HPDE6-E6E7 (cell line): ENCODE data around the gene DIRAS3.
A peak's percentile ranks its signal among the peaks of the same experiment; 100 is the strongest.
"Not testable (repeated sequence)": the region's sequence is repeated elsewhere in the genome, so short reads cannot be mapped to it uniquely, and the experiment has no call there.

Experiments
- DNase-seq: peaks from one replicate; pipeline ENCODE4 v3.0.0; 2011; ENCODE audit warnings: missing footprints; ENCODE audit errors: extremely low spot score

Gene DIRAS3, protein sequence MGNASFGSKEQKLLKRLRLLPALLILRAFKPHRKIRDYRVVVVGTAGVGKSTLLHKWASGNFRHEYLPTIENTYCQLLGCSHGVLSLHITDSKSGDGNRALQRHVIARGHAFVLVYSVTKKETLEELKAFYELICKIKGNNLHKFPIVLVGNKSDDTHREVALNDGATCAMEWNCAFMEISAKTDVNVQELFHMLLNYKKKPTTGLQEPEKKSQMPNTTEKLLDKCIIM

GRCh38 chr1:68049941-68050878 lies at the start of gene DIRAS3:
TSS of gene DIRAS3 (minus strand) at chr1:68050627. CDS start at chr1:68047297, 3,330 bp downstream.
- DNase-seq, result no peak

DNA sequence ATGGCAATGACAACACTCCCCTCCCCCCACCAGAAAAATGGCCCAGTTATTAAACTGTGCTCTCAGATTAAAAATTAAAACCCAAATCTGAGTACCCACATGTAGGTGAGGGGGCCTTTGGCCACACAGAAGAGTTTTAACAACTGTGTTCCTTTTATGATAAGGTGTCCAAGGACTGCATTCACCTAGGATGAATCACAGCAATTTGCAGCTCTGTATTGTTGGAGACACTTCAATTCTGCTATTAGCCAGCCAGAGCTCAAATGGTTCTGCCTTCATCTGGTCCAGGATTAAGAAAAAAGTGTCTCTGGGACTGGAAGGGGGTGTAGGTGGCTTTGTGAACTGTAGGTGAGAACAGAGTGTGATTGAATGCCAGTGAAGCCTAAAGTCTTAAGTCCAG lies 43.3 kb upstream of the DIRAS3 start:
- no peak for DNase-seq

DNA sequence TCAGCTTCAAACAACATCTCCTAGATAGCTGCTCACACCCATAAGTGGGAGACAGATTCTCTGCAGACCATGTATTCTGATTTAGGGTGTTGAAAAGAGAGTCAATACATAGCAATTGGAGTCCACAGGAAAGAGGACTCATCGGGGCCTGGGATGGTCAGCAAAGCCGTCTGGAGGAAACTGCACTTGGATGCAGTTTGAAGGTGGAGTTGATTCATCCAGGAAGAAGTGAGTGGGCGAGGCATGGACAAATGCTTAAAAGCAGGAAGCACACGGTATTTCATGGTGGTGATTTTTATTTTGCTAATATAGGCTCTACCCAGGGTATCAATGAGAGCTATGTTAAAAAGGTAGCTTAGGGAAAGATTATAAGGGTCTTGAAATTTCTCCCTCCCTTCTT lies 36.8 kb upstream of the DIRAS3 start:
- peak; percentile 22 for DNase-seq

- no peak for DNase-seq
Observed at GRCh38 chr1:68085752-68086151, 35.3 kb upstream of the DIRAS3 start.

GRCh38 chr1:68083686-68084085 lies 33.3 kb upstream of the DIRAS3 start:
- DNase-seq, result no peak

DNA sequence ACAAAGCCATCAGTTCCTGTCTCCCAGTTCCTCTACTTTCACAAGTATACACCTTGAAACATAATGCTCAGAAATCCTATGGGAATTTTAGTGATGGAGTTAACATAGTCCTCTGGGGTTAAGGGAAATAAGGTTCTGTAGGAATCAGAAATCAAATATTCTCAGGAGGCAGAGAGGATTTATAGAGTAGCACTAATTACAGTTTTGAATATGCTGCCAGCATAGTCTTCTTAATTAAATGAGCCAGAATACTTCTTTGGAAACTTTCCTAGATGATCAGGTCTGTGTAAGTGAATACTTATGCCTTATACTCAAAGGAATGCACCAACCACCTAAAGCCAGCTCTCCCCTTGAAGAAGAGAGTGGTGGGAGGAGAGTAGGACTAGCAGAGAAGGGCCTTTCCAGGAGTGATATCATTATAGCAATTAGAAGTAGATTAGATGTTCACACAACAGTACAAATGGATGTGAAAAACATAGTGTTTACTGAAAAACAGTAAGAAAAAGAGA lies 31.4 kb upstream of the DIRAS3 start:
- no peak for DNase-seq

GRCh38 chr1:68078647-68079046 lies 28.2 kb upstream of the DIRAS3 start:
- no peak for DNase-seq

- no peak for DNase-seq
Observed at GRCh38 chr1:68074472-68074871, 24.0 kb upstream of the DIRAS3 start.

DNA sequence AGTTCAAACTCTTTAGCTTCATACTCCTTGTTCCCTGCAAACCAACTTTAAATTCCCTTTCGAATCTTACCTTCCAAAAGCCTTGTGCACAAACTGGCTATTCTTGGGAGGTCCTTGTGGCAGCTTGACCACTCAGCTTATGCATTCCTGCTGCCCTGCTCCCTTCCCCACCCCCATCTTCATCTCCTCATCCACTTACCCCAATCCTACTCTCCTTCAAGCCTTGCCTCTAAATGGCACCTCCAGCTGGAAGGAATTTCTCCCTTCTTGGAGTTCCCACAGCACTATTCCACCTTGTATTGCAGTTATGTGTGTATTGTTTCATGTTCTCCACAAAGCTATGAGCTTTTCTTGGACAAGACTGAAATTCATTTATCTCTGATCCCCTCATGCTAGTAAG lies 15.3 kb upstream of the DIRAS3 start:
- no peak for DNase-seq

DNA sequence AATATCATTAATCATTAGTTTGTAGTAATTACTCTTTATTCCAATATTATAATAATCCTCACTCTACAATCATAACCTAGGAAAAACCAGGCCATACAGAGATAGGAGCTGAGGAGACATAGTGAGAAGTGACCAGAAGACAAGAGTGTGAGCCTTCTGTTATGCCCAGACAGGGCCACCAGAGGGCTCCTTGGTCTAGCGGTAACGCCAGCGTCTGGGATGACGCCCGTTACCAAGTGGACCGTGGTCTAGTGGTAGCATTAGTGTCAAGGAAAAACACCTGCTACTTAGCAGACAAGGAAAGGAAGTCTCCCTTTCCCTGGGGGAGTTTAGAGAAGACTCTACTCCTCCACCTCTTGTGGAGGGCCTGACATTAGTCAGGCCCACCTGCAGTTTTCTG lies 7.6 kb upstream of the DIRAS3 start:
- DNase-seq, result not testable (repeated sequence)

- DNase-seq, result no peak
Observed at GRCh38 chr1:68057564-68057963, 7.1 kb upstream of the DIRAS3 start.

GRCh38 chr1:68057050-68057449 lies 6.6 kb upstream of the DIRAS3 start:
- no peak for DNase-seq

DNA sequence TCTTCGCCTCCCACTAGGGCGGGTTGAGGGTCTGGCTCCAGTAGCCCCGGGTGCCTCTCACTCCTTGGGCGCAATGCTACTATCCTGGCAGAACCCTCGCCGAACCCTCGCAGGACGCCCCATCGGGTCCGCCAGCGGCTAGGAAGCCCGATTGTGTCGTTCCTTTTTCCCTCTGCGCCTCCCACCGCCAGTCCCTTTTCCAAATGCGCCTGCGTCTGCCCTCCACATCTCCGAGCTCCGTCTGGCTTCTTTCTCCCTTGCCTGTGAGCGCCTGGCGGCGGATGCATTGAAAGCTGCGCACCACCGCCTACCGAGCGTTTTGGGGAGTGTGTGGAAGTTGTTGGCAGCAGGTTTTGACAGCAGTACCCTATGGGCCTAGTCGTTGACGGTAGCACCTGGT lies 1.0 kb upstream of the DIRAS3 start:
- no peak for DNase-seq

GRCh38 chr1:68047659-68048026 lies 2.8 kb downstream of the DIRAS3 start:
- no peak for DNase-seq

DNA sequence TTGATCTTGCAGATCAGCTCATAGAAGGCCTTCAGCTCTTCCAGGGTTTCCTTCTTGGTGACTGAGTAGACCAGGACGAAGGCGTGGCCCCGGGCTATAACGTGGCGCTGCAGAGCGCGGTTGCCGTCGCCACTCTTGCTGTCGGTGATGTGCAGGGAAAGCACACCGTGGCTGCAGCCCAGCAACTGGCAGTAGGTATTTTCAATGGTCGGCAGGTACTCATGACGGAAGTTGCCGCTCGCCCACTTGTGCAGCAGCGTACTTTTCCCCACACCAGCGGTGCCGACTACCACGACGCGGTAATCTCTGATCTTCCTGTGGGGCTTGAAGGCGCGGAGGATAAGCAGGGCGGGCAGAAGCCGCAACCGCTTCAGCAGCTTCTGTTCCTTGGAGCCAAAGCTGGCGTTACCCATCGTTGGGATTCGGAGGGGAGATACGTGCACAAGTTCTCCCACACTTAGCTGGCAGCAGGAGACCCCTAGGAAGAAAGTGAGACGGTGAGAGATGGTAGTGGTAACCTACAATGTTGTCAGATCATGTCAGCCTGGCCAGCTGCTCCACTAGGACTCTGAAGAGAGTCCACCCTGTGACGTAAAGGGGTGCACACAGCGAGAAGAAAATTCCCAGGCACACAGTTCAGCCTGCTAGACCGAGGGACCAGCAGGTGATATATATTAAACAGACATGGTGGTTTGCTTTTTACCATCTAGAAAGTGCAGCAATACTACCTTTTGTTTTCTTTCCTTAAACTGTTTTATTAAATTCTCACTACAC lies 3.4 kb downstream of the DIRAS3 start:
- no peak for DNase-seq

GRCh38 chr1:68046423-68046822 lies 4.0 kb downstream of the DIRAS3 start:
- DNase-seq, result no peak

GRCh38 chr1:68045511-68046180 lies 4.8 kb downstream of the DIRAS3 start:
- DNase-seq, result no peak

- no peak for DNase-seq
Observed at GRCh38 chr1:68043443-68044090, 6.9 kb downstream of the DIRAS3 start.

GRCh38 chr1:68036946-68037345 lies 13.5 kb downstream of the DIRAS3 start:
- DNase-seq, result no peak

DNA sequence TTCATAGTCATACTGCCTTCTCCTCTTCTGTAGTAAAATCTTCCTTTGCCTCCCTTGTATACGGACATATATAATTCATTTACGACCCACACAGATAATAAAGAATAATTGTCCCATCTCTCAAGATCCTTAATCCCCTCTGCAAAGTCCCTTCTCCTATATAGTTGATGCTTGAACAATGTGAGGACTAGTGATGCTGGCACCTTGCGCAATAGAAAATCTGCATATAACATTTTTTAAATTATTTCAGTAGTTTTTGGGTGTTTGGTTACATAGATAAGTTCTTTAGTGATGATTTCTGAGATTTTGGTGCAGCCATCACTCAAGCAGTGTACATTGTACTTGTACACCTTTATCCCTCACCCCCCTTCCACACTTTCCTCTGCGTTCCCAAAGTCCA lies 21.0 kb downstream of the DIRAS3 start:
- no peak for DNase-seq

GRCh38 chr1:68028566-68028965 lies 21.9 kb downstream of the DIRAS3 start:
- DNase-seq, result no peak
